Measurements from ENCODE around the gene TTC33.

The TTC33 gene

GRCh38 chr5:40628407-40628806, 127.4 kb downstream of the TTC33 start:
- H3K4me2 ChIP-seq (ENCODE audit: low read depth, low read length, poor library complexity, severe bottlenecking) = no peak overlapping the region
- no peak overlapping the region for H3K9ac ChIP-seq (ENCODE audit: low read depth, low read length, poor library complexity, severe bottlenecking)
- H3K79me2 ChIP-seq (ENCODE audit: insufficient read depth, low read length) = no peaks in the 10 kb centered on the region
- H3K27me3 ChIP-seq (ENCODE audit: insufficient read depth, low read length, poor library complexity, severe bottlenecking) = no peaks in the 10 kb centered on the region
- no peaks in the 10 kb centered on the region for H3K36me3 ChIP-seq (ENCODE audit: insufficient read depth, low read length)
- no peaks in the 10 kb centered on the region for H4K20me1 ChIP-seq (ENCODE audit: insufficient read depth, low read length, poor library complexity, severe bottlenecking)
- H2AFZ ChIP-seq (ENCODE audit: low read length) = no peak overlapping the region
- no peak for TF ChIP-seq CTCF (conservative IDR thresholded peaks at IDR 0.05; ENCODE audit: low read length)
- no peak for TF ChIP-seq EZH2phosphoT487 (IDR thresholded peaks at IDR 0.05; ENCODE audit: borderline replicate concordance)
- peaks cover 8% of the 10 kb centered on the region for H3F3A ChIP-seq (ENCODE audit: low read depth)
- H3K9me3 ChIP-seq (ENCODE audit: insufficient read depth, low read depth, low read length) = no peaks in the 10 kb centered on the region
- H3K9me2 ChIP-seq (replicated peaks; ENCODE audit: low read depth, low read length) = no peaks in the 10 kb centered on the region
- peaks cover 58% of the 10 kb centered on the region for H3K4me1 ChIP-seq (ENCODE audit: insufficient read depth, low read length, poor library complexity, severe bottlenecking)
- no peak overlapping the region for H3K4me3 ChIP-seq (ENCODE audit: low read length, poor library complexity, severe bottlenecking)

GRCh38 chr5:40627706-40628105, 128.1 kb downstream of the TTC33 start:
- H3F3A ChIP-seq (ENCODE audit: low read depth) = peaks cover 8% of the 10 kb centered on the region
- no peaks in the 10 kb centered on the region for H3K9me3 ChIP-seq (ENCODE audit: insufficient read depth, low read depth, low read length)
- H3K4me1 ChIP-seq (ENCODE audit: insufficient read depth, low read length, poor library complexity, severe bottlenecking) = peaks cover 65% of the 10 kb centered on the region
- H3K9me2 ChIP-seq (replicated peaks; ENCODE audit: low read depth, low read length) = no peaks in the 10 kb centered on the region
- no peak overlapping the region for H3K4me3 ChIP-seq (ENCODE audit: low read length, poor library complexity, severe bottlenecking)
- no peak overlapping the region for H2AFZ ChIP-seq (ENCODE audit: low read length)
- TF ChIP-seq EZH2phosphoT487 (IDR thresholded peaks at IDR 0.05; ENCODE audit: borderline replicate concordance) = no peak
- H4K20me1 ChIP-seq (ENCODE audit: insufficient read depth, low read length, poor library complexity, severe bottlenecking) = no peaks in the 10 kb centered on the region
- no peak overlapping the region for H3K9ac ChIP-seq (ENCODE audit: low read depth, low read length, poor library complexity, severe bottlenecking)
- no peak overlapping the region for H3K4me2 ChIP-seq (ENCODE audit: low read depth, low read length, poor library complexity, severe bottlenecking)
- no peaks in the 10 kb centered on the region for H3K79me2 ChIP-seq (ENCODE audit: insufficient read depth, low read length)
- no peaks in the 10 kb centered on the region for H3K36me3 ChIP-seq (ENCODE audit: insufficient read depth, low read length)
- H3K27me3 ChIP-seq (ENCODE audit: insufficient read depth, low read length, poor library complexity, severe bottlenecking) = no peaks in the 10 kb centered on the region

- Histone ChIP-seq H3K79me2 (ENCODE audit: insufficient read depth, low read length) (no peaks in the 10 kb centered on the region), H4K20me1 (ENCODE audit: insufficient read depth, low read length, poor library complexity, severe bottlenecking) (no peaks in the 10 kb centered on the region), H3K27me3 (ENCODE audit: insufficient read depth, low read length, poor library complexity, severe bottlenecking) (no peaks in the 10 kb centered on the region), H3K9me3 (ENCODE audit: insufficient read depth, low read depth, low read length) (no peaks in the 10 kb centered on the region), H2AFZ (ENCODE audit: low read length) (no peak overlapping the region), H3K4me1 (ENCODE audit: insufficient read depth, low read length, poor library complexity, severe bottlenecking) (peaks cover 74% of the 10 kb centered on the region), H3F3A (ENCODE audit: low read depth) (peaks cover 8% of the 10 kb centered on the region), H3K4me2 (ENCODE audit: low read depth, low read length, poor library complexity, severe bottlenecking) (no peak overlapping the region), H3K36me3 (ENCODE audit: insufficient read depth, low read length) (no peaks in the 10 kb centered on the region), H3K9me2 (replicated peaks; ENCODE audit: low read depth, low read length) (no peaks in the 10 kb centered on the region), H3K9ac (ENCODE audit: low read depth, low read length, poor library complexity, severe bottlenecking) (no peak overlapping the region), H3K4me3 (ENCODE audit: low read length, poor library complexity, severe bottlenecking) (no peak overlapping the region)
- TF ChIP-seq CTCF (conservative IDR thresholded peaks at IDR 0.05; ENCODE audit: low read length) (no peak), EZH2phosphoT487 (IDR thresholded peaks at IDR 0.05; ENCODE audit: borderline replicate concordance) (no peak)
These were observed 129.0 kb downstream of the TTC33 start for GRCh38 chr5:40626801-40627200.
